ENCODE results near the gene IL17RC.

Gene IL17RC

GRCh38 chr3:9930804-9931418, 14.0 kb downstream of the IL17RC start:
- Histone ChIP-seq H3K9me3 (ENCODE audit: low read length) (no peaks in the 10 kb centered on the region), H3K4me1 (ENCODE audit: insufficient read depth, low read length, severe bottlenecking) (peaks cover 23% of the 10 kb centered on the region), H3F3A (ENCODE audit: insufficient read depth, low read length) (no peaks in the 10 kb centered on the region), H4K20me1 (ENCODE audit: insufficient read depth, low read length) (no peaks in the 10 kb centered on the region), H3K4me2 (ENCODE audit: low read length) (no peak overlapping the region), H3K27ac (ENCODE audit: low read depth, low read length, poor library complexity, severe bottlenecking) (no peak overlapping the region), H3K79me2 (ENCODE audit: insufficient read depth, low read length) (no peaks in the 10 kb centered on the region), H3K27me3 (ENCODE audit: insufficient read depth, low read length) (peaks cover 5% of the 10 kb centered on the region; the same call in 1 of the 2 replicates), H3K36me3 (ENCODE audit: insufficient read depth, low read length) (peaks cover 7% of the 10 kb centered on the region), H3K4me3 (ENCODE audit: low read depth, low read length, poor library complexity, severe bottlenecking) (no peak overlapping the region), H3K9me2 (ENCODE audit: low read depth, low read length) (no peaks in the 10 kb centered on the region), H2AFZ (ENCODE audit: low read length) (no peak overlapping the region), H3K9ac (ENCODE audit: low read length) (no peak overlapping the region)
- no peak for TF ChIP-seq EZH2 (IDR thresholded peaks at IDR 0.05; ENCODE audit: borderline replicate concordance, low read length)
- TF ChIP-seq CTCF (IDR thresholded peaks at IDR 0.05; ENCODE audit: low read length) = peak; percentile 37; the same call in 1 of the 2 replicates

GRCh38 chr3:9932535-9932842, 15.6 kb downstream of the IL17RC start:
- peaks cover 26% of the 10 kb centered on the region for H3K4me1 ChIP-seq (ENCODE audit: insufficient read depth, low read length, severe bottlenecking)
- peak overlapping the region; percentile 74 for H3K4me3 ChIP-seq (ENCODE audit: low read depth, low read length, poor library complexity, severe bottlenecking)
- H4K20me1 ChIP-seq (ENCODE audit: insufficient read depth, low read length) = no peaks in the 10 kb centered on the region
- H3K27ac ChIP-seq (ENCODE audit: low read depth, low read length, poor library complexity, severe bottlenecking) = no peak overlapping the region
- H3K9ac ChIP-seq (ENCODE audit: low read length) = peak overlapping the region; percentile 65
- no peaks in the 10 kb centered on the region for H3K9me2 ChIP-seq (ENCODE audit: low read depth, low read length)
- TF ChIP-seq EZH2 (IDR thresholded peaks at IDR 0.05; ENCODE audit: borderline replicate concordance, low read length) = no peak
- no peak for TF ChIP-seq CTCF (IDR thresholded peaks at IDR 0.05; ENCODE audit: low read length)
- H3K4me2 ChIP-seq (ENCODE audit: low read length) = peak overlapping the region; percentile 85
- H2AFZ ChIP-seq (ENCODE audit: low read length) = no peak overlapping the region
- H3K9me3 ChIP-seq (ENCODE audit: low read length) = no peaks in the 10 kb centered on the region
- H3K27me3 ChIP-seq (ENCODE audit: insufficient read depth, low read length) = peaks cover 5% of the 10 kb centered on the region; the same call in 1 of the 2 replicates
- H3K36me3 ChIP-seq (ENCODE audit: insufficient read depth, low read length) = peaks cover 21% of the 10 kb centered on the region
- H3K79me2 ChIP-seq (ENCODE audit: insufficient read depth, low read length) = no peaks in the 10 kb centered on the region
- no peaks in the 10 kb centered on the region for H3F3A ChIP-seq (ENCODE audit: insufficient read depth, low read length)

- Histone ChIP-seq H3K27me3 (ENCODE audit: insufficient read depth, low read length) (peaks cover 5% of the 10 kb centered on the region; the same call in 1 of the 2 replicates), H3K4me1 (ENCODE audit: insufficient read depth, low read length, severe bottlenecking) (peaks cover 26% of the 10 kb centered on the region), H3K9me2 (ENCODE audit: low read depth, low read length) (no peaks in the 10 kb centered on the region), H3K36me3 (ENCODE audit: insufficient read depth, low read length) (peaks cover 25% of the 10 kb centered on the region), H3K4me2 (ENCODE audit: low read length) (peak overlapping the region; percentile 85), H2AFZ (ENCODE audit: low read length) (no peak overlapping the region), H4K20me1 (ENCODE audit: insufficient read depth, low read length) (no peaks in the 10 kb centered on the region), H3K27ac (ENCODE audit: low read depth, low read length, poor library complexity, severe bottlenecking) (peak overlapping the region; percentile 48), H3K4me3 (ENCODE audit: low read depth, low read length, poor library complexity, severe bottlenecking) (peak overlapping the region; percentile 74), H3K9ac (ENCODE audit: low read length) (peak overlapping the region; percentile 65), H3K9me3 (ENCODE audit: low read length) (no peaks in the 10 kb centered on the region), H3K79me2 (ENCODE audit: insufficient read depth, low read length) (no peaks in the 10 kb centered on the region), H3F3A (ENCODE audit: insufficient read depth, low read length) (no peaks in the 10 kb centered on the region)
- no peak for TF ChIP-seq EZH2 (IDR thresholded peaks at IDR 0.05; ENCODE audit: borderline replicate concordance, low read length)
- peak; percentile 77 for TF ChIP-seq CTCF (IDR thresholded peaks at IDR 0.05; ENCODE audit: low read length)
These were observed 16.1 kb downstream of the IL17RC start for GRCh38 chr3:9932843-9933560.
